PC-3 (cell line): Measurements from ENCODE around the gene SERINC2. TPM values are rescaled to one million over a fixed set of nuclear protein-coding genes. Genes with fewer than 3 reads are reported as not detected.
A peak's percentile ranks its signal among the peaks of the same experiment; 100 is the strongest.

Source experiments
- ATAC-seq: fragments of 200-7000 bp; cut with Tn5 transposase; 2 replicates; pipeline ENCODE4 v1.9.1; 2020; ENCODE audit warnings: mild to moderate bottlenecking, moderate library complexity
- BruUV-seq: library from RNA; stranded (reverse); fragments of 400-500 nt; replicated peaks from 2 replicates; lab custom pipeline; 2021; lab: Mats Ljungman, UMichigan
- CTCF ChIA-PET: fragments of 300-600 bp; sonication (Branson Sonifier 250); formaldehyde crosslinking; loops from one replicate; lab custom pipeline; 2022; ENCODE audit warnings: antibody characterized with exemption; lab: Charles Lee
- POLR2A ChIA-PET: fragments of 300-600 bp; sonication (Branson Sonifier 250); formaldehyde crosslinking; loops from one replicate; lab custom pipeline; 2022; ENCODE audit warnings: antibody characterized with exemption; ENCODE audit not compliant: unreplicated experiment; lab: Charles Lee
- DNase-seq: peaks from one replicate; pipeline ENCODE4 v3.0.0-alpha.2; 2015
- H2AFZ ChIP-seq: fragments of 300-600 bp; sonication (generic); 2 replicates; pipeline ENCODE4 v1.6.0; 2016; ENCODE audit warnings: antibody characterized with exemption, low read length
- H3F3A ChIP-seq: fragments of 300-600 bp; sonication (generic); one replicate; pipeline ENCODE4 v1.6.0; 2017; ENCODE audit warnings: antibody characterized with exemption, low read length, control low read depth, mild to moderate bottlenecking; ENCODE audit not compliant: unreplicated experiment
- H3K27ac ChIP-seq: fragments of 300-600 bp; sonication (generic); 2 replicates; pipeline ENCODE4 v1.5.1; 2016; ENCODE audit warnings: mild to moderate bottlenecking, low read length
- H3K27me3 ChIP-seq: fragments of 300-600 bp; sonication (generic); 2 replicates; pipeline ENCODE4 v1.6.1; 2016; ENCODE audit warnings: low read length, mixed read lengths
- H3K36me3 ChIP-seq: fragments of 300-600 bp; sonication (generic); 2 replicates; pipeline ENCODE4 v1.6.1; 2016; ENCODE audit warnings: low read depth, mixed run types, low read length, mixed read lengths
- H3K4me1 ChIP-seq: fragments of 300-600 bp; sonication (generic); 2 replicates; pipeline ENCODE4 v1.5.1; 2016; ENCODE audit warnings: low read length; ENCODE audit not compliant: insufficient read depth
- H3K4me2 ChIP-seq: fragments of 300-600 bp; sonication (generic); 2 replicates; pipeline ENCODE4 v1.6.0; 2016; ENCODE audit warnings: low read length
- H3K4me3 ChIP-seq: fragments of 300-600 bp; sonication (generic); 2 replicates; pipeline ENCODE4 v1.5.1; 2016; ENCODE audit warnings: mild to moderate bottlenecking, low read length, mixed read lengths
- H3K79me2 ChIP-seq: fragments of 300-600 bp; sonication (generic); 2 replicates; pipeline ENCODE4 v1.6.1; 2017; ENCODE audit warnings: low read length, mixed read lengths
- H3K9ac ChIP-seq: fragments of 300-600 bp; sonication (generic); 2 replicates; pipeline ENCODE4 v1.6.0; 2016; ENCODE audit warnings: mild to moderate bottlenecking, low read length
- H3K9me2 ChIP-seq: fragments of 300-600 bp; sonication (generic); replicated peaks from 2 replicates; pipeline ENCODE4 v1.6.1; 2016; ENCODE audit warnings: mixed run types, low read length, mixed read lengths
- H3K9me3 ChIP-seq: fragments of 300-600 bp; sonication (generic); 2 replicates; pipeline ENCODE4 v1.6.1; 2016; ENCODE audit warnings: low read length, mixed read lengths
- H4K20me1 ChIP-seq: fragments of 300-600 bp; sonication (generic); 2 replicates; pipeline ENCODE4 v1.6.1; 2016; ENCODE audit warnings: low read length, mixed read lengths
- CTCF ChIP-seq: fragments of 300-600 bp; sonication (generic); conservative IDR thresholded peaks from 2 replicates; pipeline ENCODE4 v1.5.1; 2017; ENCODE audit warnings: antibody characterized with exemption, low read depth, mild to moderate bottlenecking, low read length
- EZH2 ChIP-seq: fragments of 300-600 bp; sonication (generic); IDR thresholded peaks from one replicate; pipeline ENCODE4 v1.6.1; 2017; ENCODE audit warnings: antibody characterized with exemption, mild to moderate bottlenecking, low read length; ENCODE audit not compliant: unreplicated experiment
- EZH2phosphoT487 ChIP-seq: fragments of 300-600 bp; sonication (generic); IDR thresholded peaks from 2 replicates; pipeline ENCODE4 v1.6.1; 2018; ENCODE audit warnings: mild to moderate bottlenecking, antibody characterized with exemption, low read length, borderline replicate concordance
- intact Hi-C: fragments of 100-400 bp; cut with micrococcal nuclease; formaldehyde crosslinking; loops from 2 replicates; pipeline ENCODE4 v1.9.0; 2023
- total RNA-seq: library from RNA; depleted of rRNA; stranded (reverse); fragments of >200 nt; gene quantifications from 2 replicates; pipeline ENCODE4 v1.2.3, GENCODE V29; 2014

The SERINC2 gene
- total RNA-seq, 1 experiment from 2014 or later = 51.5 TPM

GRCh38 chr1:31415658-31416057 is 2.6 kb downstream of the SERINC2 start:
- Histone ChIP-seq H3K79me2 (peaks cover 31% of the 10 kb centered on the region), H3K9me2 (no peaks in the 10 kb centered on the region), H2AFZ (no peak overlapping the region), H3K27me3 (no peaks in the 10 kb centered on the region), H3K27ac (no peak overlapping the region), H3K4me3 (no peak overlapping the region), H4K20me1 (no peaks in the 10 kb centered on the region), H3K4me2 (peak overlapping the region; percentile 97), H3K36me3 (no peaks in the 10 kb centered on the region), H3F3A (no peaks in the 10 kb centered on the region), H3K4me1 (peaks cover 26% of the 10 kb centered on the region), H3K9ac (no peak overlapping the region), H3K9me3 (no peaks in the 10 kb centered on the region)
- no peak for DNase-seq
- intact Hi-C loops = no loop called here
- no peak for ATAC-seq
- POLR2A ChIA-PET = no interaction called here
- TF ChIP-seq EZH2 (no peak), CTCF (no peak), EZH2phosphoT487 (no peak)
- no TSS peak for BruUV-seq
- CTCF ChIA-PET = no interaction called here

- H3K27me3 ChIP-seq = no peaks in the 10 kb centered on the region
- H3K27ac ChIP-seq = no peak overlapping the region
- no peak for DNase-seq
- ChIA-PET CTCF (no interaction called here), POLR2A (no interaction called here)
- no peaks in the 10 kb centered on the region for H3F3A ChIP-seq
- no TSS peak for BruUV-seq
- peaks cover 26% of the 10 kb centered on the region for H3K4me1 ChIP-seq
- H3K4me2 ChIP-seq = no peak overlapping the region
- no peaks in the 10 kb centered on the region for H3K36me3 ChIP-seq
- H3K9me2 ChIP-seq = no peaks in the 10 kb centered on the region
- no peaks in the 10 kb centered on the region for H3K9me3 ChIP-seq
- H3K9ac ChIP-seq = no peak overlapping the region
- H2AFZ ChIP-seq = no peak overlapping the region
- H4K20me1 ChIP-seq = no peaks in the 10 kb centered on the region
- ATAC-seq = no peak
- H3K79me2 ChIP-seq = peaks cover 31% of the 10 kb centered on the region
- no peak for TF ChIP-seq CTCF
- no peak for TF ChIP-seq EZH2phosphoT487
- TF ChIP-seq EZH2 = no peak
- H3K4me3 ChIP-seq = no peak overlapping the region
- intact Hi-C loops = no loop called here
Observed at GRCh38 chr1:31416101-31416736, 3.2 kb downstream of the SERINC2 start.

GRCh38 chr1:31417148-31417547 is 4.1 kb downstream of the SERINC2 start:
- Histone ChIP-seq H3K27ac (no peak overlapping the region), H2AFZ (no peak overlapping the region), H3F3A (peaks cover under 1% of the 10 kb centered on the region), H3K4me2 (no peak overlapping the region), H4K20me1 (no peaks in the 10 kb centered on the region), H3K9me3 (no peaks in the 10 kb centered on the region), H3K79me2 (peaks cover 31% of the 10 kb centered on the region), H3K4me1 (peaks cover 34% of the 10 kb centered on the region), H3K9me2 (no peaks in the 10 kb centered on the region), H3K27me3 (no peaks in the 10 kb centered on the region), H3K36me3 (no peaks in the 10 kb centered on the region), H3K9ac (no peak overlapping the region), H3K4me3 (no peak overlapping the region)
- ChIA-PET POLR2A (no interaction called here), CTCF (no interaction called here)
- intact Hi-C loops = no loop called here
- no peak for ATAC-seq
- no peak for DNase-seq
- no peak for TF ChIP-seq EZH2phosphoT487
- no peak for TF ChIP-seq EZH2
- TF ChIP-seq CTCF = no peak
- BruUV-seq = no TSS peak
